ENCODE results near the gene TBC1D24.

TBC1D24 gene

DNA sequence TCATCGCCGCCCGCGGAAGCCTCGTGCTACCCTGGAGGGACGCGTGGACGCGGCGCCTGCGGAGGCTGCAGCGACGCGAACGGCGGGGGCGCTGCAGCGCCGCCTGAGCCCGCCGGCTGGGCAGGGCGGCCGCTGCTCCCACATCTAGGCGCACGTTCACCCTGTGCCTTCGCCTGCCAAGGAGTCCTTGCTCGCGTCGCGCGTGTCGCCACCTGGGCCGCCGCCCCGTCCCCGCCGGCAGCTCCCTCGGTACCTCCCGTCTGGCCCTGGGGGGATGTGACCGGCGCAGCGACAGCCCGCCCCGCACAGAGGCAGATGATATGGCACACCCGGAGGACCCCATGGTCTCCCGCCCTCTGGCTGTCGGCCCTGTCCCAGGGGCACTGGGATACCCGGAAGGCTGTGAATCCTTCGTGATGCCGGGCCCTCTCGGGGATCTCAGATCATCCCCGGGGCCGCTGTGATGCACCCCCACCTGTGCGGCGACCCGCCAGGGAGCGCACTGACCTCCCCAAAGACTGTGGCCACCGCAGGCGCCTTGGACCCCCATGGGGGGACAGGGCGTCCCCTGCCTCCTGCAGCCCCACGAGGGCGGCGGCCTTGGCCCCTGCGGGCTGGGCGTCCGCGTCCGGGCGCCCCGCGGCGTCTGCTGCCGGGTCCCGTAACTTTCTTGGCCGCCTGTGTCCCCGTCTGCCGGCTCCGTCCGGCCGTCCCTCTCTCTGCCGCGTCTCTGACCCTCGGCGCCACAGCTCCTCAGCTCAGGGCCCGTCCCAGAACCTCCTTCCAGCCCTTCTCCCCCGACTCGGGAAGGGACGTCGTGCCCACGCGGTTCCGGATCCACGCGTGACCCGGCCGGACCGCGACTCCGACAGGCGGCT is 689 bp upstream of the TBC1D24 start:
- Histone ChIP-seq H3K27ac (ENCODE audit: low read length) (peak overlapping the region; percentile 63), H3K27me3 (ENCODE audit: low read depth, low read length) (peaks cover 18% of the 10 kb centered on the region), H3K4me2 (ENCODE audit: low read length) (peak overlapping the region; percentile 89), H3K4me1 (ENCODE audit: low read length) (peaks cover 23% of the 10 kb centered on the region), H4K20me1 (ENCODE audit: insufficient read depth, low read length) (peaks cover 7% of the 10 kb centered on the region; the same call in 1 of the 2 replicates), H3K9me3 (ENCODE audit: insufficient read depth, low read length) (no peaks in the 10 kb centered on the region), H2AFZ (ENCODE audit: low read depth, low read length) (peak overlapping the region; percentile 58), H3K9ac (ENCODE audit: low read length) (peak overlapping the region; percentile 98), H3K79me2 (ENCODE audit: low read length) (peaks cover 11% of the 10 kb centered on the region; the same call in 1 of the 2 replicates), H3K36me3 (replicated peaks; ENCODE audit: low read depth, low read length) (no peaks in the 10 kb centered on the region), H3K4me3 (ENCODE audit: low read length) (peak overlapping the region; percentile 98)
- no peak for TF ChIP-seq EZH2phosphoT487 (IDR thresholded peaks at IDR 0.05; ENCODE audit: low read depth)
- TF ChIP-seq, protein P1, sequence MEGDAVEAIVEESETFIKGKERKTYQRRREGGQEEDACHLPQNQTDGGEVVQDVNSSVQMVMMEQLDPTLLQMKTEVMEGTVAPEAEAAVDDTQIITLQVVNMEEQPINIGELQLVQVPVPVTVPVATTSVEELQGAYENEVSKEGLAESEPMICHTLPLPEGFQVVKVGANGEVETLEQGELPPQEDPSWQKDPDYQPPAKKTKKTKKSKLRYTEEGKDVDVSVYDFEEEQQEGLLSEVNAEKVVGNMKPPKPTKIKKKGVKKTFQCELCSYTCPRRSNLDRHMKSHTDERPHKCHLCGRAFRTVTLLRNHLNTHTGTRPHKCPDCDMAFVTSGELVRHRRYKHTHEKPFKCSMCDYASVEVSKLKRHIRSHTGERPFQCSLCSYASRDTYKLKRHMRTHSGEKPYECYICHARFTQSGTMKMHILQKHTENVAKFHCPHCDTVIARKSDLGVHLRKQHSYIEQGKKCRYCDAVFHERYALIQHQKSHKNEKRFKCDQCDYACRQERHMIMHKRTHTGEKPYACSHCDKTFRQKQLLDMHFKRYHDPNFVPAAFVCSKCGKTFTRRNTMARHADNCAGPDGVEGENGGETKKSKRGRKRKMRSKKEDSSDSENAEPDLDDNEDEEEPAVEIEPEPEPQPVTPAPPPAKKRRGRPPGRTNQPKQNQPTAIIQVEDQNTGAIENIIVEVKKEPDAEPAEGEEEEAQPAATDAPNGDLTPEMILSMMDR (IDR thresholded peaks at IDR 0.05; ENCODE audit: low read depth, low read length) = no peak

DNA sequence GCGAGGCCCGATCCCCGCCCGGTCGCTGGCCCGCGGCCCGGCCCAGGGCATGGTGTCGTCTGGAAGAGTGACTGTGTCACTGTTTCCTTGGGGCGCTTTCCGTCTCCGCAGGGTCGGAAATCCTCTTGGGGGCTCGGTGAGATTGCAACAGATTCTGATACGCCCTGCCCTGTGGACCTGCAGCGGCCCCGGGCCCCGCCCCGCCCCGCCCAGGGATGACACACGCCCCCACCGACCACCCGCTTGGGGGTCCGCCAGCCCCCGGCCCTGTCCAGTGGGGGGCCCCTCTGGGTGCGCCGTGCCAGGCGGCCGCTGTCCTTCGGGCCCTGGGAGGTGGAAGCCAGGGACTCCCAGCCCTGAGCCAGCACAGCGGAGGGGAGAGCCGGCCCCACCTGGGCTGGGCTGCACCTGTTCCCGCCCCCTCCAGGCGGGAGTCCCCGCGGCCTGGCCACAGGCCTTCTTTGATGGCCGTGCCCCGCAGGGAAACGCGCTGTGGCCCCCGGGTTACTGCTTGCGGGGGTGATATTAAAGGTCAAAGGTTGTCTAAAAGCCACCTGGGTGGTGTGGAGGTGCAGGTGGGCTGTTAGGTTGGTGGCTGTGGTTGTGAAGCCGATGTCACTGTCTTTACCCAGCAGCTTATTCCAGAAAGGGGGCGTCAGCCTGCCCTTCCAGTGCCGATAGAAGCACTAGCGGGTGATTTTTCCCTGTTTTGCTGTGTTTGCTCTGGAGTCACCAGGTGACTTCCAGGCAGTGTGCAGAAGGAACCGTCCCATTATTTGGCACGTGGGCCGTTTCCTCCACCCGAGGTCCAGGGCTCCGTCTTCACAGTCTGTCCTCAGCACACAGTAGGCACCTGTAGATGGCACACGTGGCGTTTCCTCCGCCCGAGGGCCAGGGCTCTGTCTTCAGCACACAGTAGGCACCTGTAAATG is 752 bp downstream of the TBC1D24 start:
- TF ChIP-seq, protein P1 (IDR thresholded peaks at IDR 0.05; ENCODE audit: low read depth, low read length) = no peak
- TF ChIP-seq EZH2phosphoT487 (IDR thresholded peaks at IDR 0.05; ENCODE audit: low read depth) = no peak

GRCh38 chr16:2476345-2476720 is 1.4 kb downstream of the TBC1D24 start:
- H3K9ac ChIP-seq (ENCODE audit: low read length) = no peak overlapping the region
- no peak overlapping the region for H3K4me3 ChIP-seq (ENCODE audit: low read length)
- H3K9me3 ChIP-seq (ENCODE audit: insufficient read depth, low read length) = no peaks in the 10 kb centered on the region
- H4K20me1 ChIP-seq (ENCODE audit: insufficient read depth, low read length) = peaks cover 7% of the 10 kb centered on the region; the same call in 1 of the 2 replicates
- H3K79me2 ChIP-seq (ENCODE audit: low read length) = peaks cover 11% of the 10 kb centered on the region; the same call in 1 of the 2 replicates
- TF ChIP-seq EZH2phosphoT487 (IDR thresholded peaks at IDR 0.05; ENCODE audit: low read depth) = no peak
- TF ChIP-seq, protein P1 (IDR thresholded peaks at IDR 0.05; ENCODE audit: low read depth, low read length) = no peak
- no peaks in the 10 kb centered on the region for H3K27me3 ChIP-seq (ENCODE audit: low read depth, low read length)
- H3K4me2 ChIP-seq (ENCODE audit: low read length) = peak overlapping the region; percentile 93
- no peak overlapping the region for H2AFZ ChIP-seq (ENCODE audit: low read depth, low read length)
- H3K27ac ChIP-seq (ENCODE audit: low read length) = no peak overlapping the region
- H3K36me3 ChIP-seq (replicated peaks; ENCODE audit: low read depth, low read length) = no peaks in the 10 kb centered on the region
- peaks cover 6% of the 10 kb centered on the region for H3K4me1 ChIP-seq (ENCODE audit: low read length)

More for the DNA sequence above, 752 bp downstream of the TBC1D24 start:
- H3K36me3 ChIP-seq (replicated peaks; ENCODE audit: low read depth, low read length) = no peaks in the 10 kb centered on the region
- no peak overlapping the region for H2AFZ ChIP-seq (ENCODE audit: low read depth, low read length)
- peak overlapping the region; percentile 98 for H3K4me3 ChIP-seq (ENCODE audit: low read length)
- peaks cover 7% of the 10 kb centered on the region; the same call in 1 of the 2 replicates for H4K20me1 ChIP-seq (ENCODE audit: insufficient read depth, low read length)
- H3K79me2 ChIP-seq (ENCODE audit: low read length) = peaks cover 11% of the 10 kb centered on the region; the same call in 1 of the 2 replicates
- no peaks in the 10 kb centered on the region for H3K9me3 ChIP-seq (ENCODE audit: insufficient read depth, low read length)
- peaks cover 4% of the 10 kb centered on the region; the same call in 1 of the 2 replicates for H3K27me3 ChIP-seq (ENCODE audit: low read depth, low read length)
- H3K4me2 ChIP-seq (ENCODE audit: low read length) = peak overlapping the region; percentile 93
- no peak overlapping the region for H3K27ac ChIP-seq (ENCODE audit: low read length)
- H3K9ac ChIP-seq (ENCODE audit: low read length) = peak overlapping the region; percentile 59
- peaks cover 9% of the 10 kb centered on the region for H3K4me1 ChIP-seq (ENCODE audit: low read length)
